Retina (tissue), 1 donor: ENCODE results near the gene SPON1.
"Not testable (repeated sequence)": the region's sequence is repeated elsewhere in the genome, so short reads cannot be mapped to it uniquely, and the experiment has no call there.

Experiments
- DNase-seq: peaks from one replicate; pipeline ENCODE4 v3.0.0-alpha.2; 2016

The SPON1 gene

DNA sequence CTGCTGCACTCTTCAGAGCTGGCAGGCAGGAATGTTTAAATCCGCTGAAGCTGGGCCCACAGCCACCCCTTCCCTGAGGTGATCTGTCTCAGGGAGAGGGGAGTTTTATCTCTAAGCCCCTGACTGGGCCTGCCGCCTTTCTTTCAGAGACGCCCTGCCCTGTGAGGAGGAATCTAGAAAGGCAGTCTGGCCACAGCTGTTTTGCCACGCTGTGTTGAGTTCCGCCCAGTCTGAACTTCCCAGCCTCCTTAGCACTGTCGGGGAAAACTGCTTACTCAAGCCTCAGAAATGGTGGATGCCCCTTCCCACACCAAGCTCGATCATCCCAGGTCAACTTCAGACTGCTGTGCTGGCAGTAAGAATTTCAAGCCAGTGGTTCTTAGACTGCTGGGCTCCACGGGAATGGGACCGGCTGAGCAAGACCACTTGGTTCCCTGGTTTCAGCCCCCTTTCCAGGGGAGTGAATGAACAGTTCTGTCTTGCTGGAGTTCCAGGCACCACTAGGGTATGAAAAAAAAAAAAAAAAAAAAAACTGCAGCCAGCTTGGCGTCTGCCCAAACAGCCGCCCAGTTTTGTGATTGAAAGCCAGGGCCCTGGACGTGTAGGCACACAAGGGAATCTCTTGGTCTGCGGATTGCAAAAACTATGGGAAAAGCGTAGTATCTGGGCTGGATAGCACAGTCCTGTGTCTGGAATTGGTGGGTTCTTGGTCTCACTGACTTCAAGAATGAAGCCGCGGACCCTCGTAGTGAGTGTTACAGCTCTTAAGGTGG lies 127.4 kb downstream of the SPON1 start:
- no peak for DNase-seq

DNA sequence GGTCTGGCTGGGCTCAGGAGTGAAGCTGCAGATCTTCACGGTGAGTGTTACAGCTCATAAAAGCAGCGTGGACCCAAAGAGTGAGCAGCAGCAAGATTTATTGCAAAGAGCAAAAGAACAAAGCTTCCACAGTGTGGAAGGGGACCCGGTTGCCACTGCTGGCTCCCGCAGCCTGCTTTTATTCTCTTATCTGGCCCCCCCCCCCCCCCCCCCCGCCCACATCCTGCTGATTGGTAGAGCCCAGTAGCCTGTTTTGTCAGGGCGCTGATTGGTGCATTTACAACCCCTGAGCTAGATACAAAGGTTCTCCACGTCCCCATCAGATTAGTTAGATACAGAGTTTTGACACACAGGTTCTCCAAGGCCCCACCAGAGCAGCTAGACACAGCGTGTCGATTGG lies 128.1 kb downstream of the SPON1 start:
- DNase-seq = not testable (repeated sequence)

DNA sequence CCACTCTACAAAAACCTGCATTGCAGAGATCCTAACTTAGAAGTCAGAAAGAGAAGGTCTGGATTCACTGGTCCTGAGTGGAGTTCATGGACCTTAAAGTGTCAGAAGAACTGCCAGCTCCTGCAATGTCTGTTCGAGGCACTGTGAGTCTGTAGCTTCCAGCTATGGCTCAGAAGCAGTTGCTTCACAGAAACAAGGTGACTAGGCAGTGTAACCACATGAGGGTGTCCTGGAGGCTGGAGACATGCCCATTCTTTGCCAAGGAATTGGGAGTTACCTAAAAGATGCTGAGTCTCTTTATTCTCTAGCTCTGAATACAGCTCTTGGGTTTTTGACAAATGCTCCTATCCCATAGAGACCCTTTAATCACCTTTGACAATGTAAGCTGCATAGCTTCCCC lies 130.5 kb downstream of the SPON1 start:
- DNase-seq = no peak

DNA sequence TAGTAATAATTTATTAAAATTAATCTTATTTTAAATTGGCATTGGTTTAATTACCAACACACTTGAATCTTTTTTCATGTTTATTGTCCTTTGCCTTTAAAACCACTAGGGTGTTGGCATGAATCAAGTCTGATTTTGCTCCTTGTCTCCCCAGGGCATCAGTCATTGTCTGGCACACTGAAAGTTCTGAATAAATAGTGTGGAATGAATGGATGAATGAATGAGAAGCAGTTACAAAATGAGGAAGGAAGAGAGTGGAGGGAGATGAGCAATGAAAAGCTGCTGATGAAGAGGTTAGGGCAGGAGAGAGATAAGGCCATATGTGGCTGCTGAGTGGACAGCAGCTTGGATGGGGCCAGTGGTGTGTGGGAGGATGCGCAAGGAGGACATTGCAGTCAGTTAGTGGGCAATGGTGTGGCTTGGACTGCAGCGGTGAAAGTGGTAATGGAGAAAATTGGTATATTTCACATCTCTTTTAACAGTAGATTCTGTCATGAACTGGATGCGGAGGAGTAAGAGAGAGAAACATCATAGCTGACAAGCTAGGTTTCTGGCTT lies 132.0 kb downstream of the SPON1 start:
- no peak for DNase-seq

DNA sequence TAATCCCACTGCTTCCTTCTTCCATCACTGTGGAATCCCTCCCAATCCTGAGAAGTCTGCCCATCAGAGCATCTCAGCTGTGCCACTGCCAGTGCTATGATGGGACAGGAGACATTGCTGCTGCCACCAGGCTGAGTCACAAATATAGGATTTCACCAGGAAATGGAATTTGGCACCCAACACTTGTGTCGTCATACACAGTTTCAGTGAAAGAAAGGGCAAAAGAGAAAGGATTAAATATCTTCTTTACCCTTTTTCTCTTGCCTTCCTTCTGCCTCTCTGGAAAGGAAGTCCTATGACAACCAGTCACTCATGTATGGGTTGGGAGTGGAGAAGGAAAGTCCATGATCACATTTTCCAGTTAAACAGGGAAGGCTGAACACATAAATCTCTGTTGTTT lies 133.4 kb downstream of the SPON1 start:
- DNase-seq = no peak

DNA sequence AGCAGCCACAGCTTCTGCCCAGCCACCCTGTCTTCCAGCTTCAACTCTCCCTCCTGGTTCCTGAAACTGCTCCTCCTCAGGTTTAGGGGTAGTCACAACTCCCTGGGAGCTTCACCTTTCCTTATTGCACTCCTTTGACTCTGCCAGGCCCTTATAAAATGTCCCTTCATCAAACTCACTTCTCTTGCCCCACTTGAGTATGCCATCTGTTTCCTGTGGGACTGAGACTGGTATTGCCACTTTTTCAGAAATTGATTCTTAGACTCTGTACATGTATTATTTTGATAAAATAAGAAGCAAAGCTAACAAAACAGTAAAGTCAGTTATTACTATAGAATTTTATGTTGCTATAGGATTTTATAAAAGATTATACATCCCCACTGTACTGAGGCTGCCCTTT lies 134.1 kb downstream of the SPON1 start:
- no peak for DNase-seq

DNA sequence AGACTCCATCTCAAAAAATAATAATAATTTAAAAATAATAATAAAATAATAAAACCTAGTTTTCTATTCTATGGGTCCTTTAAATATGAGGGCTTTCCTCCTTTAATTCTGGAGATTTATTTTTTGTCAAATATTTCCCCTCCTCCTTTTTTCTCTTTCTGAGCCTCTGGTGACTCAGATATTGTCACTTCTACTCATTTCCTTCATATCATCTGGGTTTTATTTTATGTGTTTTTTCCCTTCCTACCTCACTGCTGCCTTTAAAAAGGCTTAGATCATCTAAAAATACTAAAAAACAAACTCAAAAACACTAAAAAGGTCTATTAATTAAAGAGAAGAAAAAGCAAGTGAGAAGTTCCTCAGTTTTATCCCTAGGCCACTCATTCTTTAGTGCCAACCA lies 138.9 kb downstream of the SPON1 start:
- no peak for DNase-seq

DNA sequence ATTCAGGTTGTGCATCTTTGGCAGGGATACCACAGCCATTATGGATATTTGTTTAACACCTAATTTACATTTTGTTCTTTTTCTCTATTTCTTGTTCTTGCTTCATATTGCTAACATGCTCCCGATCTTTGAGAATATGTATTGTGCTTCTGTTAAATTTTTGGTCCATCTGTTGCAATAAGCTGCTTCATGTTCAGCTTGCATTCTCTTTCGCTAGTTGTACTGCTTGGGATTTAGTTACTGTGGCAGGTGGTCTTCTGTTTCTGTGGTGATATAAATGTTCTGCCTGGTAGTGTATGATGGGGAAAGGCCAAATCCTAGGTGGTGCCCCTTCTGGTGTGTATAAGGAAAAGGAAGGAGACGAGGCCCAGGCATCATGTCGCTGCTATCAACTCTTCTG lies 140.2 kb downstream of the SPON1 start:
- DNase-seq = no peak

DNA sequence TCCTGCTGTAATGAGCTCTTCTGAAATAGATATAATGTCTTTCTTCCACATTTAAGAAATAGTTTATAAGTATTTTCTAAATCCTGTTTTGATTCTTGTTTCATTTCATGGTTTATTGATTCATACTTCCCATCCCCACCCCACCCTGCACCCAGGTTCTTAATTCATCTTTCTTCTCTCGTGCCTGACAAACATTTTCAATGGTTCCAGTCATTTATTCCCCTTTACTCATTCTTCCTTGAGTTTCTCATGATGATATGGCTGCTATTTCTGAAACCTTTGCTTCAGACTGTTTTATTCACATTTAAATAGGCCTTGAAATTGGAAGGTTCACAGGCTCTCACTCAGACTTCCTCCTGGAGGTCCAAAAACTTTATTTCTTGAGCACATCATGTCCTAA lies 142.9 kb downstream of the SPON1 start:
- no peak for DNase-seq

DNA sequence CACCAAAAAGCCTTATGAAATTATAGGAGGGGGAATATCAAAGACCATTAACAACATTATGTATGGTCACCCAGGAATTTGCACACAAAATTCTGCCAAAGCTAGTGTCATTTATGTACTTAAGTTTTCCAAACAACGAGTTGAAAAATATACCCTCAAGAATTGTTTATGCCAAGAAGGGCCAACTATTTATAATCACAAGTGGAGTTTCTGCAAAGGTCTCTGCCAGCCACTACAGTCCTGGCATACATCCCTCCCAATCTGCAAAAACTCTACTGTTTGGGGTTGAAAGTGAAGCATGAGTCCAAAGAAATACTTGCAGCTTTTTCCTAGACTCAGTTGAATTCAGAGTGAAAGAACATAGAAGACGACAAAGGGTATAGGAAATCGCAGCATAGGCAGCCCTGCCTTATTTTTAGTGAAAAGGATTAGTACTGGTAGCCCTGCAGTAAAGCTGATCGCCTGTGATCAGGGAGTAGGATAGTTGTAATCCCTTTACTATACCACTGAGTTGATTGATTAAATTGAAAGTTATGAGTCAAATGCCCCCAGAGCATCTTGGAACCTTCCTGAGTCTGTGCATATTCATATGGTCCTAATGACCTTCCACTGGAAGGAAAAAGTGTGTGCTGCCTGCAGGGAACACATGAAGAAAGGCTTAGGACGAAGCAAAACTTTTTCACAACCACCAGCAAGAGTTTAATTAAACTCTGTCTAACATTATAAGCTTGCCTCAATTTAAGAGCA lies 144.0 kb downstream of the SPON1 start:
- DNase-seq = no peak

DNA sequence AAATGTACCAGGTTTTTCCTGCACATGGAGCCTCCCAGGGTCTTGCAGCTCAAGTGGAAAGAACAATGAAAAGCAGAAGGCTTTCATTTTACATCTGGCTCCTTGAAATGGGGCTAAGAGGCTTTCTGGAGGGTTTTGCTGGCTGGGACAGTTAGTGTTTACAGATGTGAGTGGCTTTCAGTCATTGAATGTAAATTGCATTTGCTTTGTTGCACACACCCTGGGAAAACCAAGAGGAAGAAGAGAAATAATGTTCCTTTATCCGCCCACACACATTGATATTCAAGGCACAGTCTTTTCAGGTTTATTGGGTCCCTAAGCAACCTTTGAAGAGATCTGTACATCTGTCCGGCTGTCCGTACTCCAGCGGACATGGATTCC lies 144.5 kb downstream of the SPON1 start:
- no peak for DNase-seq

DNA sequence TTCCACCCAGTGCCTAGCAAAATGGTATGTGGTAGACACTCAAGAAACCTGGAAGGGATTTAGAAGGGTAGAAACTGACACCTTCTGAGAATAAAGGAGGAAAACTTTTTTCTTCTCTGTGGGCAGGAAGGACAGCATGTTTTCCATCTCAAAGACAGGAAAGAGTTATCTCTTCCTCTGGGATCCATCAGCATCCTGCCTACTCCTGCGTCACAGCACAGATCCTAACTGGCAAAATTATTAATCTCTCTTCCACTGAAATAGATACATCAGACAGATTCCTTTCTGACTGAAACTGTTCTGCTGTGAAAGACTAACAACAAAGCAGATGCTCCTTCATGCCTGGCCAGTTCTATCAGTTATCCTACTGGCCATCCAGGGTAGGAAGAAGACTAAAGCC lies 147.2 kb downstream of the SPON1 start:
- DNase-seq = no peak

DNA sequence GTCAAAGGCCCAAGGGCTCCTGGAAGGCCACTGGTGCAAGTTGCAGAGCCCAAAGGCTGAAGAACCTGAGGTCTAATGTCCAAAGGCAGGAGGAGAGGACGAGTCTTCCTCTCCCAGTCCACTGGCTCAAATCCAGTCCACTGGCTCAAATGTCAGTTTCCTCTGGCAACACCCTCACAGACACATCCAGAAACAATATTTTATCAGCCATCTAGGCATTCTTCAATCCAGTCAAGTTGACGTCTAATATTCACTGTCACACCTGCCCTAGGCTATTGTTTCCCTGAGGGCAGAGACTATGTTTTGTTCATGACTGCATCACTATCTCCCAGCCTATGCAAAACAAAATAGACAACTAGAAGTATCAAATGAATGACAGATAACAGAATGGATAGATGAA lies 148.1 kb downstream of the SPON1 start:
- no peak for DNase-seq

DNA sequence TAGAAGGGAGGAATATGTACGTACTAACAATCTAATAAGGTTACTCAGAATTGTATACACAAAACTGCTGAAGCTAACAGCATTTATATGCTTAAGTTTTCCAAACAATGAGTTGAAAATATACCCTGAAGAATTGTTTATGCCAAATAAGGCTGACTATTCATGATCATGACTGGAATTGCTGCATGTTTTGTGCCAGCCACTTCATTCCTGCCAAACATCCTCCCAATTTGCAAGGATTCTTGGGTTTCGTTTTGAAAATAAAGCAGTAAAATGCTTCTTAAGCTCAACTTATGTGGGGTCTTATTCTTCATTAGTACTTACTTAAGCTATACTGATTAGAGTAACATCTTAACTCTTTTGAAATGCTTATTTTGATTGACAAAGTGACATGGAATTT lies 149.0 kb downstream of the SPON1 start:
- DNase-seq = no peak

DNA sequence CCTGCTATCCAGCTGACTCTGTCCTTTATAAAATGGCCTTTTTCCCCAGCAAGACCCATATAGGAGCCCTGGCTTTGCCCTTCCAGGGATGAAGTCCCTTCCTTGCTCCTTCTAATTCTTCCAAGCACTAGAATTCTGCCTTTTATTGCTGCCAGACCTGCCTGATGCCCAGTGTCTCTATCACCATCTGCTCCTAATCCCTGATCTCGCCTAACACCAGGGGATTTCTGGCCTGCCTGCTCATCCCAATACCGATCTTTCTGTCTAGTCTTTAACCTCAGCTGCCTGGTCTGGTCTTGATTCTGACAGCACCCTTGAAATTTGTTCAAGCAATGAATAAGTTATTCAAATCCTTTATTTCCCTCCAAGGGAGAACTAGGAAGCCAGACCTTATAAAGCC lies 150.2 kb downstream of the SPON1 start:
- no peak for DNase-seq

DNA sequence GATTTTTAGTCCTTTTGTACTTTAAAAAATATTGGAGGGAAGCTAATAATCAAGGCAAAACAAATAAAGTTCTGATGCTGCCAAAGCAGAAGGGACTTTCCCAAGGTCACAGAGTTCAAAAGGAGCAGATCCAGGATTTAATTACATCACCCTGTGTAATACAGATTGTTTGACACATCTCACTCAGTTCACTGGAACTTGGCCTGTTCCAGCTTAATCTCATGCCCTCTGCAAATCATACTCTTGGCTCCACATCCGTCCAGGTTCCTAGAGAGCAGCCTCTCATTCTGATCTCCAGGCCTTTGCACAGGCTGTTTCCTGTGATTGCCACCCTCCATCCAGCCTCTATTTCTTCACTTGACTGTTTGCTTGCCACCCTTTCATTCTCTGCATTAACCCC lies 151.7 kb downstream of the SPON1 start:
- no peak for DNase-seq

DNA sequence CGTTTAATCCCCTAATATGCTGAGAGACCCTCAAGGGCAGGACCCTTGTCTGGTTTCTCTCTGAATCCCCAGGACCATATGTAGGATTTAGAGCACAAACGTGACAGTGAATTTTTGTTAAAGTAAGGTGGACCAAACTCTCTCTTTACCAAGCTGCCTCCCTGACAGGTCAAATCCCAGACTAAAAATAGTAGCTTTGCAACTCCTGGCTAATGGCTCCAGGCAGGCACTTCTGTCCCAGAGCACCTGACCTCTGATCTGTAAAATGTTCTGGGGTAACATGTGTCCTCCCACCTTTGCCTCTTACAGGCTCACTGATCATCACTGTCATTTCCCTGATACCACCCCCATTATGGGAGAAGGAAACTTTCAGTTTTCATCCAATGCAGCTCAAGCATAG lies 152.3 kb downstream of the SPON1 start:
- DNase-seq = no peak

DNA sequence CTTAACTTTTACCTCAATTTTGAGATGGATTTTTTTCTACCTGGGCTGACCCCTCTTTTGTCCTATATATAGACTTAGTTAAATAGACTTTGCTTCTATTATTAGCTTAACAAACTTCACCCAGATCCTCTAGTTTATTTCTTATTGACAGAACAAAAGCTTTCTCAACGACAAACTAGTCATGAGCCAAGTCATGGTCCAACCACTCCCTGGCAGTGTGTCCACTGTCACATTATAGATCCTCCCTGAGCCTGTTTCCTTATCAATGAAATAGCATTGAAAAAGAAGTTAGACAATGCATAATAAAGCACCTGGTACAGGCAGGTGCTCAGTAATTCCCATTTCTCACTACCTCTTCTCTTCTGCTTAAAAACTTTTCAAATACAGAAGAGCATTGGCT lies 155.1 kb downstream of the SPON1 start:
- DNase-seq = no peak

DNA sequence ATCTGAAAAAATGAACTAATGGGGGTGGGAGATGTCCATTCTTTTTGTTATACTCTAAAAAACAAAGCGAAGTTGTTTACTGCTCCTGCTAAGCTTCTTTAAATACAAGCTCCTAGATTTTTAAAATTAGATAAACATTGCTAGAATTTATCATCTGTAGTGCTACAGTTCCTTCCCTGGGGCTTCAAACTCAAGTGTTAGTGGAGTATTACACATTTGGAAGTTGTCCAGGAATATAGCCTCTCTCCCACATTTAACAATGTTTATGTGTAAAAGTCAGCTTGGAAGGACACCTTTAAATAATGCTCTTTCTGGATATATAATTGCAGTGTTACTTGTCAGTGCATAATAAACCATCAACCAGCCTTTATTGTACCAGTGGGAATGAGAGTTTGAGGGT lies 155.5 kb downstream of the SPON1 start:
- no peak for DNase-seq

DNA sequence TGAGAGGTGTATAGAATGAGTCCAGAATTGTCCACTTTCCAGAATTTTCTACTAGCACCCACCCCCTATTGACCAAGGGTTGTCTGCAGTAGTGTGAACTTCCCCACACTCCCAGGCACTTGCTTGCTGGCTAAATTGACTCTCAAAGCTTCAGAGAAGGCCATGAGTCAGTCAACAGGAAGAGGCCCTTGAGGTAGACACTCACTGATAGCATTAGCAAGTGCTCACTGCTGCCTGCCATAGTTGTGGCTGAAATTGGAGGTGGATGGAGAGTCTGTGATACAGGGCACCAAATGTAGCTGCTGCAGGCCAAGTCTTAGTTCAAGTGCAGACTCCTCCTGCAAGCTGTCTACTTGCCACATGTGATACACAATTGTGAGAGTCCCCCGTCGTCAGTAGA lies 156.8 kb downstream of the SPON1 start:
- DNase-seq = no peak

DNA sequence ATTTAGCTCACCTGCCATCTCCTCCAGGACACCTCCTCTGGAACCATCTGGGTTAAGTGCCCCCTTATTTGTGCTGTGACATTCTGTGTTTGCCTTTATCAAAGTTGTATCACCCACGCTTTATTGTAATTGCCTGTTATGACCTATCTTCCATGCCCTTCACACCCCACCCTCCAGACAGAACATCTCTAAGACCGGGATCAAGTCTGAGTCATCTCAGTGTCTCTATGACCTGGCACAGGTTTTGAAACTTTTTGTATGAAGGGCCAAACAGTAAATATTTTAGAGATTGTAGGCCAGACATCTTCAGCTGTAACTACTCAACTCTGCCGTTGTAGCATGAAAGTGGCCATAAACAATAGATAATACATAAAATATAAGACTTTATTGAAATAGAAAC lies 161.8 kb downstream of the SPON1 start:
- DNase-seq = no peak

DNA sequence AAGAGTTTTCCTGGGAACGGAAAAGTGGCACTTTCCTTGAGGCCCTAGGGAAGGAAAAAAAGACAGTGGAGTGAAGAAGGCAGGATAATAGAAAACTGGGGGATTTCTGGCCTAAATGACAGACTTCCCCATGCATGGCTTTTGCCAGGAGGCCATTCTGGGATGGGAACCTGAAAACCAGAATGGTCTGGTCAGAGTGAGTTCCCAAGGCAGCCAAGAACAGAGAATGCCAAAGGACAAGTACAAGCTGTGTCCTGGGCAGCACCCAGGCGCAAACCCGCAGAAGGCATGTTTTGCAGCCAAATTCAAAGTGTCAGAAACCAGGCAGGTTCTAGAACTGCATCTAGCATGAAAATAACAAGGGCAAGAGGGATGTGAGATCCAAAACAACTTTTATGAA lies 162.4 kb downstream of the SPON1 start:
- DNase-seq = no peak

DNA sequence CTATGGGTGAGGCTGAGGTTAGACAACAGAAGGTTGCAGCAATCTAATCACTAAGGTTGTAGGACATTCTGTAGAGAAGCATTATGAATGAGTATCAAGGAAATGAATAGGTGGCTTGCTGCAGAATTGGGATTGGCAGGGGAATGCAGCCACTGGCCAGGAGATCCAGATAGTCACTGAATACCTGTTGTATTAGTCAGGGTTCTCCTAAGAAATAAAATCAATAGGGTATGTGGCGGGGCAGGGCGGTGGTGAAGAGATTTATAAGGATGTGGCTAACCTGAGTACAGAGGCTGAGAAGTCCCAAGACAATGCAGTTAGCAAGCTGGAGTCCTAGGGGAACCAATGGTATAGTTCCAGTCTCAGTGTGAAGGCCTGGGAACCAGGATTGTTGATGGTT lies 163.0 kb downstream of the SPON1 start:
- DNase-seq = no peak

DNA sequence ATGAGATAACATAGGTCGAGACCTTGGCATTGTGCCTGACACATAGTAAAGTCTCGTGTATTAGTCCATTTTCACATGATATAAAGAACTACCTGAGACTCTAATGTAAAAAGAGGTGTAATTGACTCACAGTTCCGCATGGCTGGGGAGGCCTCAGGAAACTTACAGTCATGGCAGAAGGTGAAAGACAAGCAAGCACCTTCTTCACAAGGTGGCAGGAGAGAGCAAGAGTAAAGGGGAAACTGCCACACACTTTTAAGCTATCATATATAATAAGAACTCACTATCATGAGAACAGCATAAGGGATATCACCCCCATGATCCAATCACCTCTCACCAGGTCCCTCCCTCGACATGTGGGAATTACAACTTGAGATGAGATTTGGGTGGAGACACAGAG lies 165.2 kb downstream of the SPON1 start:
- DNase-seq = no peak

DNA sequence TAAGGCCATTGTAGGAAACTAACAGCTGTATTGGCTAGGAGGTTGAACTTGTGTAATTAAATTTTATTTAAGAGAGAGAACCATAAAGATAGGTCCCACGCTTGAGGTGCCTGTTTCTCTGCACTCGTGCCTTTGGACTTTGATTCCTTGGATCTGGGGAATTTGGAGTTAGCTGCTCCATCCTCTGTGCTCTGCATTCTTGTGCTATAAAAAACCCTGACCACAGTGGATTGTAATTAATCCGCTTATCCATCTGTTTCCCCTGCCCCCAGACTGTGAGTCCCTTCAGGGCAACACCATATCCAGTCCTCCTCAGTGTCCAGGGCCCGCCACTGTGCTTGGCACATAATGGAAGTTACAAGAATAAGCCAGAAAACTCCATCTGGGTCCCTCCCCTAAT lies 169.8 kb downstream of the SPON1 start:
- no peak for DNase-seq
